ENCODE data around the gene TMEM243. TPM values are rescaled to one million over a fixed set of nuclear protein-coding genes. Genes with fewer than 3 reads are reported as not detected.

The TMEM243 gene
- total RNA-seq, 1 experiment from 2014 or later: 23.5 TPM

DNA sequence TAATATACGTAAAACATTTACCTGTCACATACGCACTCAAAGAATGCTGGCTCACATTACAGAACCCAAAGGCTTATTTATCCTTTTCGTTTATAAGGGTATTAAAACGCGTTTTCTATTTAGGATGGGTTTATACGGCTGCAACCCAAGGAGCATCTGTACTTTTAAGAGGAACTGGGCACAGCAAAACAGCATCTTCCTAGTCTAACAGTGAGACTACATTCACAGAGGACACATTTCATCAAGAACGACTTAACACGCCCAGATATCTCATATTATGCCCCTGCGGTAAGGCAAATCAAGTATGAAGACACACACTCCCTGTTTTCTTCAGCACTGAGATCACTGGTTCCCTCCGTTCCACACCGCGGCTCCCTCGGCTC lies 67.8 kb downstream of the TMEM243 start:
- WGBS (ENCODE audit: extremely low coverage, insufficient read length, low lambda C conversion rate): no CpG with 5 or more reads among the region's 13 CpGs
- peak overlapping the region; percentile 100 for H3K18ac ChIP-seq (ENCODE audit: insufficient read length, low read depth, low read length)

More for the DNA sequence above, 67.8 kb downstream of the TMEM243 start:
- Histone ChIP-seq H3K9me3 (ENCODE audit: control insufficient read depth, low read depth, low read length) (no peaks in the 10 kb centered on the region), H2AFZ (ENCODE audit: low read length) (no peak overlapping the region), H3K4me1 (ENCODE audit: insufficient read depth, low read length) (no peaks in the 10 kb centered on the region), H2BK20ac (ENCODE audit: low read depth, low read length, poor library complexity, severe bottlenecking) (no peak overlapping the region), H4K91ac (ENCODE audit: insufficient read length, low read depth, low read length) (no peak overlapping the region), H3K4ac (ENCODE audit: low read depth, low read length) (peak overlapping the region; percentile 29; the same call in 1 of the 2 replicates), H3T11ph (ENCODE audit: low read length) (no peak overlapping the region), H3K9ac (ENCODE audit: extremely low read depth, insufficient read length, low read length) (peak overlapping the region; percentile 100), H2BK120ac (ENCODE audit: low read depth, low read length, poor library complexity, severe bottlenecking) (peak overlapping the region; percentile 79), H3K56ac (ENCODE audit: insufficient read length, low read depth, low read length) (peak overlapping the region; percentile 97), H3K4me2 (ENCODE audit: insufficient read depth, insufficient read length, low read length) (peak overlapping the region; percentile 90), H3K27me3 (ENCODE audit: insufficient read depth, low read length) (no peaks in the 10 kb centered on the region), H3K79me1 (ENCODE audit: insufficient read depth, low read depth, low read length, poor library complexity, severe bottlenecking) (no peaks in the 10 kb centered on the region), H2BK12ac (ENCODE audit: insufficient read length, low read depth, low read length) (no peak overlapping the region), H3K23me2 (ENCODE audit: insufficient read length, low read depth, low read length, poor library complexity, severe bottlenecking) (peaks cover 3% of the 10 kb centered on the region), H4K20me1 (ENCODE audit: control insufficient read depth, insufficient read depth, insufficient read length) (no peaks in the 10 kb centered on the region), H4K8ac (replicated peaks; ENCODE audit: insufficient read length, low read depth, low read length) (peak overlapping the region; percentile 98), H4K5ac (ENCODE audit: insufficient read length, low read depth, low read length) (peak overlapping the region; percentile 99), H3K79me2 (ENCODE audit: insufficient read depth, low read length) (peaks cover 26% of the 10 kb centered on the region; the same call in 1 of the 2 replicates), H3K23ac (ENCODE audit: insufficient read length, low read depth, low read length) (no peak overlapping the region), H3K14ac (ENCODE audit: insufficient read depth, low read length) (peak overlapping the region; percentile 100), H2AK5ac (ENCODE audit: insufficient read length, low read length) (no peak overlapping the region), H2BK15ac (ENCODE audit: low read depth, low read length) (no peak overlapping the region), H2BK5ac (ENCODE audit: insufficient read length, low read length) (peak overlapping the region; percentile 91), H3K27ac (ENCODE audit: insufficient read length, low read depth, low read length) (peak overlapping the region; percentile 95)
- Mint-ChIP-seq H3K9me3 (peaks cover 0 to 4% of the 10 kb centered on the region in 2 experiments; a peak in 1 of 5 replicates), H3K27me3 (ENCODE audit: low read depth) (no peaks in the 10 kb centered on the region), H3K4me1 (peaks cover 24 to 25% of the 10 kb centered on the region in 2 experiments), H3K27ac (peak overlapping the region; percentile 98 to 100 (median 100)), H3K36me3 (ENCODE audit: insufficient read depth in 1 of 3, low read depth in 3 of 3) (peaks cover 3 to 20% (median 19%) of the 10 kb centered on the region in 3 experiments; a peak in 6 of 7 replicates), H3K4me3 (peak overlapping the region; percentile 97 to 98)
- DNase-seq: no peak
- TF ChIP-seq CTCF (conservative IDR thresholded peaks at IDR 0.05): no peak
